PC-9 (cell line): ENCODE measurements around the gene SRSF4. TPM values are rescaled to one million over a fixed set of nuclear protein-coding genes. Genes with fewer than 3 reads are reported as not detected.

ENCODE experiments used
- BruUV-seq: library from RNA; stranded (reverse); fragments of 400-500 nt; replicated peaks from 2 replicates; lab custom pipeline; 2021; lab: Mats Ljungman, UMichigan
- CTCF ChIA-PET: fragments of 300-600 bp; sonication (Branson Sonifier 250); formaldehyde crosslinking; loops from one replicate; lab custom pipeline; 2022; ENCODE audit warnings: antibody characterized with exemption; lab: Charles Lee
- POLR2A ChIA-PET: fragments of 300-600 bp; sonication (Branson Sonifier 250); formaldehyde crosslinking; loops from one replicate; lab custom pipeline; 2022; ENCODE audit warnings: antibody characterized with exemption; ENCODE audit not compliant: unreplicated experiment; lab: Charles Lee
- DNase-seq, 2 experiments: peaks; one replicate each; pipeline versions ENCODE4 v3.0.0 to v3.0.0-alpha.2; 2015 to 2022; ENCODE audit warnings: mixed read lengths in 1 of 2
- H2AFZ ChIP-seq: fragments of 200-600 bp; sonication (generic); 2 replicates; pipeline ENCODE4 v1.8.1; 2017; ENCODE audit warnings: antibody characterized with exemption
- H3F3A ChIP-seq: fragments of 200-600 bp; sonication (generic); 2 replicates; pipeline ENCODE4 v1.8.1; 2017; ENCODE audit warnings: antibody characterized with exemption, mild to moderate bottlenecking, low read depth; ENCODE audit not compliant: insufficient read depth
- H3K27ac ChIP-seq: fragments of 200-600 bp; sonication (generic); 2 replicates; pipeline ENCODE4 v1.6.1; 2016; ENCODE audit warnings: mixed run types
- H3K27me3 ChIP-seq: fragments of 200-600 bp; sonication (generic); 2 replicates; pipeline ENCODE4 v1.6.1; 2016; ENCODE audit warnings: low read depth, mixed run types; ENCODE audit not compliant: insufficient read depth
- H3K36me3 ChIP-seq: fragments of 200-600 bp; sonication (generic); 2 replicates; pipeline ENCODE4 v1.6.1; 2016; ENCODE audit warnings: low read depth, mixed run types
- H3K4me1 ChIP-seq: fragments of 200-600 bp; sonication (generic); replicated peaks from 2 replicates; pipeline ENCODE4 v1.6.1; 2016; ENCODE audit warnings: mixed run types; ENCODE audit not compliant: insufficient read depth
- H3K4me2 ChIP-seq: fragments of 200-600 bp; sonication (generic); 2 replicates; pipeline ENCODE4 v1.6.1; 2017; ENCODE audit warnings: mixed run types
- H3K4me3 ChIP-seq: fragments of 200-600 bp; sonication (generic); 2 replicates; pipeline ENCODE4 v1.6.1; 2016; ENCODE audit warnings: mixed run types
- H3K79me2 ChIP-seq: fragments of 200-600 bp; sonication (generic); 2 replicates; pipeline ENCODE4 v1.6.1; 2017; ENCODE audit warnings: low read depth, mixed run types
- H3K9me2 ChIP-seq: fragments of 200-600 bp; sonication (generic); 2 replicates; pipeline ENCODE4 v1.8.1; 2017; ENCODE audit warnings: mild to moderate bottlenecking; ENCODE audit not compliant: insufficient read depth
- H3K9me3 ChIP-seq: fragments of 200-600 bp; sonication (generic); 2 replicates; pipeline ENCODE4 v1.8.1; 2016; ENCODE audit warnings: low read depth; ENCODE audit not compliant: insufficient read depth
- H4K20me1 ChIP-seq: fragments of 200-600 bp; sonication (generic); 2 replicates; pipeline ENCODE4 v1.8.1; 2017; ENCODE audit not compliant: insufficient read depth
- EZH2 ChIP-seq: fragments of 200-600 bp; sonication (generic); IDR thresholded peaks from 2 replicates; pipeline ENCODE4 v1.8.0; 2017; ENCODE audit warnings: antibody characterized with exemption, low read depth
- intact Hi-C: fragments of 100-400 bp; cut with micrococcal nuclease; formaldehyde crosslinking; loops from one replicate; pipeline ENCODE4 v1.10.0; 2022; ENCODE audit not compliant: unreplicated experiment
- total RNA-seq: library from RNA; stranded (reverse); gene quantifications from 2 replicates; pipeline ENCODE4 v1.2.3, GENCODE V29; 2021
- TF ChIP-seq, protein P1 (sequence below): fragments of 200-600 bp; sonication (generic); conservative IDR thresholded peaks from 2 replicates; pipeline ENCODE4 v1.6.1; 2017; ENCODE audit warnings: mixed run types, antibody characterized with exemption, mild to moderate bottlenecking, moderate library complexity

Gene SRSF4
- total RNA-seq, 1 experiment from 2014 or later: 87.6 TPM

DNA sequence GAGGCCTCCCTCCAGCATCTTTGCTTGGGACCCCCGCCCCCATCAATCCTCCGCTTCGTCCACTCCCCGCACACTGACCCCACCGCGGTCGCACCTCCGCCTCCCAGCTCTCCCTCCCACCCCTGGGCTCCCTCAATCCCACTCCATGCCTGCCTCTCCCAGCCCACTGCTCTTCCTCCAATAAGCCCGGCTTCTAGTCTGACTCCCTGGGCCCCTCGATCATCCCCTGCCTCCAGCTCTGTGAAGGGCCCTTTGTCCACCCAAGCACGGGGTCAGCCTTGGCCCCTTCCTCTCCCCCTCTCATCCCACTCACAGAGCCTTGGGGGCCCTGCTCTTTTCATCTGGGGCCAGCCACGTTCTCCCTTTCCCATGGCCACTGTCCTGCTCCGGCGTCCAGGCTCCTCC lies 56.5 kb downstream of the SRSF4 start:
- peak overlapping the region; percentile 88; the same call in 1 of the 2 replicates for H3K4me2 ChIP-seq
- H3K36me3 ChIP-seq: no peaks in the 10 kb centered on the region
- H3K79me2 ChIP-seq: no peaks in the 10 kb centered on the region
- no peak overlapping the region for H3K27ac ChIP-seq
- H3K9me2 ChIP-seq: no peaks in the 10 kb centered on the region
- H3K4me3 ChIP-seq: no peak overlapping the region
- no peaks in the 10 kb centered on the region for H3K4me1 ChIP-seq
- H4K20me1 ChIP-seq: no peaks in the 10 kb centered on the region
- TSS peak; percentile 35 for BruUV-seq
- ChIA-PET CTCF (interaction anchor here (0.5 kb wide), 1 partner anchor 33 kb away, joined by 10 read pairs; no protein-coding TSS in a partner anchor), POLR2A (interaction anchor here (0.5 to 0.6 kb wide), 3 partner anchors 19 to 1932 kb away, joined by 3 to 35 read pairs (median 3); partner anchors contain the start of gene GMEB1)
- H3K9me3 ChIP-seq: no peaks in the 10 kb centered on the region
- intact Hi-C loops: no loop called here
- 0 out of 2 replicates have a peak, but pooled peaks cover 3% of the 10 kb centered on the region for H3K27me3 ChIP-seq
- no peaks in the 10 kb centered on the region for H3F3A ChIP-seq
- DNase-seq: no peak
- TF ChIP-seq EZH2: no peak
- TF ChIP-seq, protein P1, sequence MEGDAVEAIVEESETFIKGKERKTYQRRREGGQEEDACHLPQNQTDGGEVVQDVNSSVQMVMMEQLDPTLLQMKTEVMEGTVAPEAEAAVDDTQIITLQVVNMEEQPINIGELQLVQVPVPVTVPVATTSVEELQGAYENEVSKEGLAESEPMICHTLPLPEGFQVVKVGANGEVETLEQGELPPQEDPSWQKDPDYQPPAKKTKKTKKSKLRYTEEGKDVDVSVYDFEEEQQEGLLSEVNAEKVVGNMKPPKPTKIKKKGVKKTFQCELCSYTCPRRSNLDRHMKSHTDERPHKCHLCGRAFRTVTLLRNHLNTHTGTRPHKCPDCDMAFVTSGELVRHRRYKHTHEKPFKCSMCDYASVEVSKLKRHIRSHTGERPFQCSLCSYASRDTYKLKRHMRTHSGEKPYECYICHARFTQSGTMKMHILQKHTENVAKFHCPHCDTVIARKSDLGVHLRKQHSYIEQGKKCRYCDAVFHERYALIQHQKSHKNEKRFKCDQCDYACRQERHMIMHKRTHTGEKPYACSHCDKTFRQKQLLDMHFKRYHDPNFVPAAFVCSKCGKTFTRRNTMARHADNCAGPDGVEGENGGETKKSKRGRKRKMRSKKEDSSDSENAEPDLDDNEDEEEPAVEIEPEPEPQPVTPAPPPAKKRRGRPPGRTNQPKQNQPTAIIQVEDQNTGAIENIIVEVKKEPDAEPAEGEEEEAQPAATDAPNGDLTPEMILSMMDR: no peak
- H2AFZ ChIP-seq: no peak overlapping the region

- Histone ChIP-seq H3K9me2 (no peaks in the 10 kb centered on the region), H3K9me3 (no peaks in the 10 kb centered on the region), H3K4me1 (no peaks in the 10 kb centered on the region), H2AFZ (peak overlapping the region; percentile 80), H3K4me3 (peak overlapping the region; percentile 53), H3K79me2 (no peaks in the 10 kb centered on the region), H3K36me3 (no peaks in the 10 kb centered on the region), H3K27ac (no peak overlapping the region), H3K4me2 (peak overlapping the region; percentile 88), H4K20me1 (no peaks in the 10 kb centered on the region), H3K27me3 (0 out of 2 replicates have a peak, but pooled peaks cover 3% of the 10 kb centered on the region), H3F3A (no peaks in the 10 kb centered on the region)
- TF ChIP-seq, protein P1: peak; percentile 58
- TF ChIP-seq EZH2: no peak
- ChIA-PET CTCF (interaction anchor here (0.5 to 1.1 kb wide), 2 partner anchors 9 to 32 kb away, joined by 3 to 10 read pairs; no protein-coding TSS in a partner anchor), POLR2A (interaction anchor here (0.5 to 0.7 kb wide), 4 partner anchors 18 to 1932 kb away, joined by 3 to 35 read pairs (median 4); partner anchors contain the start of genes GMEB1 and YTHDF2)
- intact Hi-C loops: no loop called here
- no TSS peak for BruUV-seq
- peak in 1 of 2 experiments; percentile 70 for DNase-seq
Measured at GRCh38 chr1:29124366-29125236, 57.1 kb downstream of the SRSF4 start.

DNA sequence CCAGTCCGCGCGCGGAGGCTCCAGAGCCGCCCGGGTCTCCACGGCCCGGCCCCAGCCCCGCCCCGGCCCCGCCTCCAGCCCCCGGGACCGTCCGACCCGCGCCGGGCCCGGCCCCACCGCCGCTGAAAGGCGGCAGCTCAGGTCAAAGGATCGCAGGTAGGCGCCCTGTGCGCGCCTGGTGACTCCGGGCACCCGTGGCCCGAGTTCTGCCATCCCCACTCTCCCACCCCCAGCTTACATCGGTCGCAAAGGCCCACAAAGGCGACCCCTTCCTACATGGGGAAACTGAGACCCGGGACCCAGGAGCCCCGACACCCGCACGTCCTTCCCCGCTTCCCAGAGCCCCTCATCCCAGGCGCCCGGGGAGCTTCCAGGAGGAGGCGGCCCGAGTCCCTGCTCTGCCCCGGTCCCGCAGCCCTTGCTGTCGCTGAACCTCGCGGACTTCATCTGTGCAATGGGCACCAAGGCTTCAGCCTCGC lies 57.8 kb downstream of the SRSF4 start, which contains the start of gene TMEM200B:
TMEM200B (minus strand) TSS at position 17 of the 479 bp plus-strand sequence. CDS start 2,075 bp downstream, outside the sequence.
- Histone ChIP-seq H3K4me3 (peak within 1 kb of the TSS; percentile 53), H2AFZ (peak within 1 kb of the TSS; percentile 80), H3K79me2 (no peaks in the 10 kb centered on the region), H4K20me1 (no peaks in the 10 kb centered on the region), H3K9me3 (no peaks in the 10 kb centered on the region), H3K27ac (no peak within 1 kb of the TSS), H3K4me2 (peak within 1 kb of the TSS; percentile 88), H3F3A (no peaks in the 10 kb centered on the region), H3K36me3 (no peaks in the 10 kb centered on the region), H3K27me3 (0 out of 2 replicates have a peak, but pooled peaks cover 3% of the 10 kb centered on the region), H3K9me2 (no peaks in the 10 kb centered on the region), H3K4me1 (no peaks in the 10 kb centered on the region)
- DNase-seq: no peak
- TSS peak; percentile 73 for BruUV-seq
- ChIA-PET CTCF (interaction anchor here (1.1 kb wide), 1 partner anchor 10 kb away, joined by 3 read pairs; no protein-coding TSS in a partner anchor), POLR2A (interaction anchor here (0.7 kb wide), 1 partner anchor 387 kb away, joined by 5 read pairs; the partner anchor contains the start of gene YTHDF2)
- no peak for TF ChIP-seq EZH2
- TF ChIP-seq, protein P1: no peak
- intact Hi-C loops: no loop called here
